Measurements from ENCODE around the gene CNTFR.
"Not testable (repeated sequence)": the region's sequence is repeated elsewhere in the genome, so short reads cannot be mapped to it uniquely, and the experiment has no call there.

Gene CNTFR

GRCh38 chr9:34553511-34554021 is 36.0 kb downstream of the CNTFR start:
- DNase-seq: no peak

GRCh38 chr9:34552986-34553385 is 36.5 kb downstream of the CNTFR start:
- DNase-seq: no peak

- no peak for DNase-seq
Measured at GRCh38 chr9:34552606-34552981, 36.9 kb downstream of the CNTFR start.

GRCh38 chr9:34551751-34552605 is 37.5 kb downstream of the CNTFR start:
- DNase-seq: no peak

GRCh38 chr9:34550681-34551270 is 38.7 kb downstream of the CNTFR start:
- no peak for DNase-seq

- no peak for DNase-seq
Measured at GRCh38 chr9:34550016-34550680, 39.4 kb downstream of the CNTFR start.

GRCh38 chr9:34549407-34549732 is 40.2 kb downstream of the CNTFR start:
- no peak for DNase-seq

- DNase-seq: no peak
Measured at GRCh38 chr9:34547960-34548611, 41.4 kb downstream of the CNTFR start.

GRCh38 chr9:34546834-34547827 is 42.4 kb downstream of the CNTFR start:
- DNase-seq: peak; percentile 27

GRCh38 chr9:34546102-34546833 is 43.3 kb downstream of the CNTFR start:
- no peak for DNase-seq

- DNase-seq: no peak
Measured at GRCh38 chr9:34545497-34545896, 44.0 kb downstream of the CNTFR start.

GRCh38 chr9:34544035-34544434 is 45.5 kb downstream of the CNTFR start:
- no peak for DNase-seq

GRCh38 chr9:34541540-34541939 is 48.0 kb downstream of the CNTFR start:
- no peak for DNase-seq

GRCh38 chr9:34540827-34541226 is 48.7 kb downstream of the CNTFR start:
- no peak for DNase-seq

- no peak for DNase-seq
Measured at GRCh38 chr9:34536685-34537084, 52.8 kb downstream of the CNTFR start.

- DNase-seq: not testable (repeated sequence)
Measured at GRCh38 chr9:34532041-34532440, 57.5 kb downstream of the CNTFR start.

- DNase-seq: no peak
Measured at GRCh38 chr9:34526026-34526425, 63.5 kb downstream of the CNTFR start.

GRCh38 chr9:34524349-34524748 is 65.2 kb downstream of the CNTFR start:
- no peak for DNase-seq

GRCh38 chr9:34522971-34523797 is 66.3 kb downstream of the CNTFR start, which contains the start of gene ENHO:
TSS of gene ENHO (minus strand) at chr9:34522990. CDS start at chr9:34521695, 1,295 bp downstream.
- peak; percentile 87 for DNase-seq
